ENCODE data around the gene TSC22D4. TPM values are rescaled to one million over a fixed set of nuclear protein-coding genes. Genes with fewer than 3 reads are reported as not detected.
"Not testable (repeated sequence)": the region's sequence is repeated elsewhere in the genome, so short reads cannot be mapped to it uniquely, and the experiment has no call there.

The TSC22D4 gene
- polyA plus RNA-seq, 3 donors: 23.8 to 91.5 (median 26.3) TPM

DNA sequence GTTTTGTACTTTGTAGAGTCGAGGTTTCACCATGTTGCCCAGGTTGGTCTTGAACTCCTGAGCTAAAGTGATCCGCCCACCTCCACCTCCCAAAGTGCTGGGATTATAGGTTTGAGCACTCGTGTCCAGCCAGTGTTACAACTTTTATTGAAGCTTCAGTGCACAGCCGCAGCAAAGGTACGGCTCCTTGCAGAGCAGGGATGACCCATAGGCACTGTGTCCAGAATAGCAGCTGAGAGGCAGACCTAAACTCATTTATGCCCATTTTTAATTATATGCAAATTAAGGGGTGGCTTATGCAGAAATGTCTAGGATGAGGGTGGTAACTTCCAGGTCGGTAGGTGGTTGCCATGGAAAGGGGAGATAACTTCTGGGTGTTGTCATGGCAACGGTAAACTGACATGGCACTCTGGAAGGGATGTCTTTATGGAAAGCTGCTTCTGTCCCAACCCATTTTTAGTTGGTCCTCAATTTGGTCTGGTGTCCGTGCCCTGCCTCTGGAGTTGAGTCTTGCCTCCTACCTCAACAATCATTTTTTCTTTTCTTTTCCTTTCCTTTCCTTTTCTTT, 27.4 kb upstream of the TSC22D4 start:
- H3K4me2 ChIP-seq (replicated peaks; ENCODE audit: extremely low read depth, low read length, poor library complexity, severe bottlenecking): no peak overlapping the region
- H3K27ac ChIP-seq (ENCODE audit: low read depth in 1 of 2, low read length in 2 of 2): no peak overlapping the region
- no peaks in the 10 kb centered on the region for H3K36me3 Mint-ChIP-seq
- intact Hi-C loops (cut with micrococcal nuclease): no loop called here
- no peaks in the 10 kb centered on the region for H3K4me1 Mint-ChIP-seq
- H3K9ac ChIP-seq (ENCODE audit: insufficient read depth, low read length, poor library complexity, severe bottlenecking): no peak overlapping the region
- H3K27me3 Mint-ChIP-seq (ENCODE audit: low read depth in 3 of 3): peaks cover 5 to 9% (median 8%) of the 10 kb centered on the region in 3 donors
- WGBS (ENCODE audit: insufficient coverage): 54% methylated on average over 3 of the region's 8 CpGs
- no peaks in the 10 kb centered on the region for H3K27me3 ChIP-seq (ENCODE audit: control insufficient read depth in 2 of 2, insufficient read depth in 2 of 2, low read length in 2 of 2)
- no peaks in the 10 kb centered on the region for H4K20me1 ChIP-seq (ENCODE audit: insufficient read depth, low read length)
- no peak overlapping the region for H3K4me3 Mint-ChIP-seq
- no peak for DNase-seq
- no peaks in the 10 kb centered on the region for H3K9me3 ChIP-seq (replicated peaks in 1 of 2; ENCODE audit: control insufficient read depth in 1 of 2, insufficient read depth in 1 of 2, low read length in 2 of 2)
- H3K9me3 Mint-ChIP-seq: no peaks in the 10 kb centered on the region
- no peak overlapping the region for H3K27ac Mint-ChIP-seq
- H2AFZ ChIP-seq (ENCODE audit: insufficient read depth, low read depth, low read length, poor library complexity, severe bottlenecking): no peak overlapping the region
- no peak overlapping the region for H3K4me3 ChIP-seq (replicated peaks in 1 of 3; ENCODE audit: low read depth in 2 of 3, low read length in 3 of 3)
- TF ChIP-seq, protein P1, sequence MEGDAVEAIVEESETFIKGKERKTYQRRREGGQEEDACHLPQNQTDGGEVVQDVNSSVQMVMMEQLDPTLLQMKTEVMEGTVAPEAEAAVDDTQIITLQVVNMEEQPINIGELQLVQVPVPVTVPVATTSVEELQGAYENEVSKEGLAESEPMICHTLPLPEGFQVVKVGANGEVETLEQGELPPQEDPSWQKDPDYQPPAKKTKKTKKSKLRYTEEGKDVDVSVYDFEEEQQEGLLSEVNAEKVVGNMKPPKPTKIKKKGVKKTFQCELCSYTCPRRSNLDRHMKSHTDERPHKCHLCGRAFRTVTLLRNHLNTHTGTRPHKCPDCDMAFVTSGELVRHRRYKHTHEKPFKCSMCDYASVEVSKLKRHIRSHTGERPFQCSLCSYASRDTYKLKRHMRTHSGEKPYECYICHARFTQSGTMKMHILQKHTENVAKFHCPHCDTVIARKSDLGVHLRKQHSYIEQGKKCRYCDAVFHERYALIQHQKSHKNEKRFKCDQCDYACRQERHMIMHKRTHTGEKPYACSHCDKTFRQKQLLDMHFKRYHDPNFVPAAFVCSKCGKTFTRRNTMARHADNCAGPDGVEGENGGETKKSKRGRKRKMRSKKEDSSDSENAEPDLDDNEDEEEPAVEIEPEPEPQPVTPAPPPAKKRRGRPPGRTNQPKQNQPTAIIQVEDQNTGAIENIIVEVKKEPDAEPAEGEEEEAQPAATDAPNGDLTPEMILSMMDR (IDR thresholded peaks at IDR 0.05): no peak
- no peaks in the 10 kb centered on the region for H3K36me3 ChIP-seq (replicated peaks in 1 of 2; ENCODE audit: control insufficient read depth in 1 of 2, insufficient read depth in 2 of 2, low read length in 2 of 2)
- no peaks in the 10 kb centered on the region for H3K79me2 ChIP-seq (ENCODE audit: insufficient read depth, low read length)
- no peaks in the 10 kb centered on the region for H3K4me1 ChIP-seq (ENCODE audit: control insufficient read depth in 1 of 2, insufficient read depth in 2 of 2, low read length in 2 of 2)

DNA sequence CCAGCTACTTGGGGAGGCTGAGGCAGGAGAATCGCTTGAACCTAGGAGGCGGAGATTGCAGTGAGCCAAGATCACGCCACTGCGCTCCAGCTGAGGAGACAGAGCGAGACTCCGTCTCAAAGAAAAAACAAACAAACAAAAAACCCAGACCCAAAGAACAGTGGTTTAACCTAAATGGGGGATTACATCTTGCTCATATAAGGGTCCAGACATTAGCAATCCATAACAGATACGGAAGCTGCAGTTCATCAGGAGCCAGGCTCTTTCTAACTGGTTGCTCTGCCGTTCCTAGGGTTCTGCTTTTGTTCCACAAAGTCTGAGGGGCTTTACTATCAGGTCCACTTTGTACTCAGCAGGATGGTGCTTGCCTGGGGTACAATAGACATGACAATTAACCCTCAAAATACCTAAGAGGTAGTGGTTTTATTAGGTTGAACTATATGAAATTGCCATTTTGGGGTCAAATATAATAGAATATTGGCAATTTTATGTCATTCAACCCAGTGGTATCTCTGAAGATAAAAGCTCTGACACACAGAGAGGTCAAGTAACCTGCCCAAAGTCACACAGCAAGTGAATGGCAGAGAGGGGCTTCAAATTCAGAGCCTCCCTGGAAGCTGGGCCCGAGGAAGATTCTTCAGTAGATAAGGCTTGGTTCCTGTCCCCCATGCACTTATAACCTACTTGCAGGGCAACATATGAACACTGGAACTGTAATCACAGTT, 26.0 kb upstream of the TSC22D4 start:
- H2AFZ ChIP-seq (ENCODE audit: insufficient read depth, low read depth, low read length, poor library complexity, severe bottlenecking): no peak overlapping the region
- H3K4me2 ChIP-seq (replicated peaks; ENCODE audit: extremely low read depth, low read length, poor library complexity, severe bottlenecking): no peak overlapping the region
- Mint-ChIP-seq H3K27ac (no peak overlapping the region), H3K36me3 (no peaks in the 10 kb centered on the region), H3K4me1 (no peaks in the 10 kb centered on the region), H3K27me3 (ENCODE audit: low read depth in 3 of 3) (peaks cover 3 to 14% (median 6%) of the 10 kb centered on the region in 3 donors), H3K9me3 (no peaks in the 10 kb centered on the region), H3K4me3 (no peak overlapping the region)
- H3K27me3 ChIP-seq (ENCODE audit: control insufficient read depth in 2 of 2, insufficient read depth in 2 of 2, low read length in 2 of 2): no peaks in the 10 kb centered on the region
- WGBS (ENCODE audit: insufficient coverage): 93% methylated on average over 4 of the region's 9 CpGs
- H3K79me2 ChIP-seq (ENCODE audit: insufficient read depth, low read length): no peaks in the 10 kb centered on the region
- no peaks in the 10 kb centered on the region for H3K4me1 ChIP-seq (ENCODE audit: control insufficient read depth in 1 of 2, insufficient read depth in 2 of 2, low read length in 2 of 2)
- no peak overlapping the region for H3K27ac ChIP-seq (ENCODE audit: low read depth in 1 of 2, low read length in 2 of 2)
- no peaks in the 10 kb centered on the region for H3K9me3 ChIP-seq (replicated peaks in 1 of 2; ENCODE audit: control insufficient read depth in 1 of 2, insufficient read depth in 1 of 2, low read length in 2 of 2)
- no peaks in the 10 kb centered on the region for H3K36me3 ChIP-seq (replicated peaks in 1 of 2; ENCODE audit: control insufficient read depth in 1 of 2, insufficient read depth in 2 of 2, low read length in 2 of 2)
- H3K9ac ChIP-seq (ENCODE audit: insufficient read depth, low read length, poor library complexity, severe bottlenecking): no peak overlapping the region
- no peaks in the 10 kb centered on the region for H4K20me1 ChIP-seq (ENCODE audit: insufficient read depth, low read length)
- H3K4me3 ChIP-seq (replicated peaks in 1 of 3; ENCODE audit: low read depth in 2 of 3, low read length in 3 of 3): no peak overlapping the region
- TF ChIP-seq, protein P1 (IDR thresholded peaks at IDR 0.05): no peak
- intact Hi-C loops (cut with micrococcal nuclease): no loop called here
- DNase-seq: no peak

DNA sequence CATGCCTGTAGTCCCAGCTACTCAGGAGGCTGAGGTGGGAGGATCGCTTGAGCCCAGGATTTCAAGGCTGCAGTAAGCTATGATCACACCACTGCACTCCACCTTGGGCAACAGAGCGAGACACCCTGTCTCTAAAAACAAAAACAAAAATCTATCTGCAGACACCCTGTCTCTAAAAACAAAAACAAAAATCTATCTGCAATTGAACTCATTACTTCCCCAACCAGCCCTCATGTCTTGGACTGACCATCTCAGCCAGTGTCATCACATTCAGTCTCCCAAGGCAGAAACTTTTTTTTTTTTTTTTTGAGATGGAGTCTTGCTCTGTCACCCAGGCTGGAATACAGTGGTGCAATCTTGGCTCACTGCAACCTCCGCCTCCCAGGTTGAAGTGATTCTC, 25.0 kb upstream of the TSC22D4 start:
- WGBS (ENCODE audit: insufficient coverage): 94% methylated on average over 3 of the region's 3 CpGs
- H3K4me1 Mint-ChIP-seq; H3K9me3 Mint-ChIP-seq; H2AFZ ChIP-seq (ENCODE audit: insufficient read depth, low read depth, low read length, poor library complexity, severe bottlenecking); H3K27ac ChIP-seq (ENCODE audit: low read depth in 1 of 2, low read length in 2 of 2); H3K4me3 ChIP-seq (replicated peaks in 1 of 3; ENCODE audit: low read depth in 2 of 3, low read length in 3 of 3); H3K9ac ChIP-seq (ENCODE audit: insufficient read depth, low read length, poor library complexity, severe bottlenecking); H3K9me3 ChIP-seq (replicated peaks in 1 of 2; ENCODE audit: control insufficient read depth in 1 of 2, insufficient read depth in 1 of 2, low read length in 2 of 2); H3K4me2 ChIP-seq (replicated peaks; ENCODE audit: extremely low read depth, low read length, poor library complexity, severe bottlenecking); H3K36me3 Mint-ChIP-seq; H3K36me3 ChIP-seq (replicated peaks in 1 of 2; ENCODE audit: control insufficient read depth in 1 of 2, insufficient read depth in 2 of 2, low read length in 2 of 2); DNase-seq; intact Hi-C loops (cut with micrococcal nuclease); H3K27me3 ChIP-seq (ENCODE audit: control insufficient read depth in 2 of 2, insufficient read depth in 2 of 2, low read length in 2 of 2); H3K4me1 ChIP-seq (ENCODE audit: control insufficient read depth in 1 of 2, insufficient read depth in 2 of 2, low read length in 2 of 2); H3K27ac Mint-ChIP-seq; H3K79me2 ChIP-seq (ENCODE audit: insufficient read depth, low read length); H4K20me1 ChIP-seq (ENCODE audit: insufficient read depth, low read length); H3K4me3 Mint-ChIP-seq: not testable (repeated sequence)
- H3K27me3 Mint-ChIP-seq (ENCODE audit: low read depth in 3 of 3): peaks cover 3 to 10% (median 10%) of the 10 kb centered on the region in 3 donors

Measured in CD14-positive monocyte (primary cell).